ENCODE data around the gene FGFR4.

- TF ChIP-seq CTCF (IDR thresholded peaks at IDR 0.05) (no peak), POLR2A (IDR thresholded peaks at IDR 0.05) (no peak)
Measured at GRCh38 chr5:177091232-177091631, 4.5 kb downstream of the FGFR4 start.

Data from body of pancreas (tissue), 4 donors.